GM19035 (cell line): ENCODE data around the gene OTUD1.
A peak's percentile ranks its signal among the peaks of the same experiment; 100 is the strongest.

ENCODE experiments used
- ATAC-seq: cut with Tn5 transposase; IDR thresholded peaks from one replicate; pipeline ENCODE4 v1.9.1; 2021; ENCODE audit not compliant: unreplicated experiment

Gene OTUD1

GRCh38 chr10:23419655-23420329 lies 19.1 kb upstream of the OTUD1 start:
- no peak for ATAC-seq

- no peak for ATAC-seq
Measured at GRCh38 chr10:23421397-23421796, 17.5 kb upstream of the OTUD1 start.

GRCh38 chr10:23422003-23422411 lies 16.9 kb upstream of the OTUD1 start:
- no peak for ATAC-seq

GRCh38 chr10:23432166-23432565 lies 6.7 kb upstream of the OTUD1 start:
- ATAC-seq: no peak

GRCh38 chr10:23432639-23433038 lies 6.2 kb upstream of the OTUD1 start:
- no peak for ATAC-seq

- ATAC-seq: no peak
Measured at GRCh38 chr10:23433701-23434100, 5.2 kb upstream of the OTUD1 start.

- no peak for ATAC-seq
Measured at GRCh38 chr10:23435378-23435777, 3.5 kb upstream of the OTUD1 start.

- ATAC-seq: no peak
Measured at GRCh38 chr10:23436983-23437382, 1.9 kb upstream of the OTUD1 start.

- no peak for ATAC-seq
Measured at GRCh38 chr10:23437963-23438546, 820 bp upstream of the OTUD1 start.

- ATAC-seq: peak; percentile 19
Measured at GRCh38 chr10:23439452-23439960, 631 bp downstream of the OTUD1 start.

- ATAC-seq: peak; percentile 27
Measured at GRCh38 chr10:23439961-23440889, 1.4 kb downstream of the OTUD1 start.

- ATAC-seq: no peak
Measured at GRCh38 chr10:23441251-23441650, 2.4 kb downstream of the OTUD1 start.

GRCh38 chr10:23442936-23443335 lies 4.1 kb downstream of the OTUD1 start:
- ATAC-seq: no peak

- ATAC-seq: no peak
Measured at GRCh38 chr10:23445591-23445990, 6.7 kb downstream of the OTUD1 start.

GRCh38 chr10:23448323-23448722 lies 9.4 kb downstream of the OTUD1 start:
- ATAC-seq: no peak

GRCh38 chr10:23448802-23449570 lies 10.1 kb downstream of the OTUD1 start:
- peak; percentile 94 for ATAC-seq

- ATAC-seq: no peak
Measured at GRCh38 chr10:23452033-23452655, 13.3 kb downstream of the OTUD1 start.

GRCh38 chr10:23453465-23453864 lies 14.6 kb downstream of the OTUD1 start:
- no peak for ATAC-seq

- ATAC-seq: no peak
Measured at GRCh38 chr10:23457632-23458417, 18.9 kb downstream of the OTUD1 start.
